Progenitor cell of endocrine pancreas (in vitro differentiated cells): Measurements from ENCODE around the gene MATR3. TPM values are rescaled to one million over a fixed set of nuclear protein-coding genes. Genes with fewer than 3 reads are reported as not detected.
"Not testable (repeated sequence)": the region's sequence is repeated elsewhere in the genome, so short reads cannot be mapped to it uniquely, and the experiment has no call there.

Experiments used
- DNase-seq: peaks from one replicate; pipeline ENCODE4 v3.0.0; 2021; ENCODE audit warnings: low spot score; ENCODE audit not compliant: unreplicated experiment
- H3K27ac Mint-ChIP-seq: 2 replicates; pipeline ENCODE4 v1.8.0; 2021; ENCODE audit warnings: mild to moderate bottlenecking, moderate library complexity, mixed read lengths
- H3K27me3 Mint-ChIP-seq: 2 replicates; pipeline ENCODE4 v1.8.0; 2021; ENCODE audit warnings: mixed read lengths
- H3K36me3 Mint-ChIP-seq: 2 replicates; pipeline ENCODE4 v1.8.0; 2022; ENCODE audit warnings: mixed read lengths; ENCODE audit not compliant: insufficient read depth
- H3K4me1 Mint-ChIP-seq: 2 replicates; pipeline ENCODE4 v1.8.0; 2021; ENCODE audit warnings: low read depth, mixed read lengths
- H3K4me3 Mint-ChIP-seq: 2 replicates; pipeline ENCODE4 v1.8.0; 2021; ENCODE audit warnings: low read depth, mild to moderate bottlenecking, moderate library complexity, mixed read lengths
- H3K9me3 Mint-ChIP-seq: 2 replicates; pipeline ENCODE4 v1.8.0; 2021; ENCODE audit warnings: low read depth, mixed read lengths
- CTCF ChIP-seq: fragments of 200-600 bp; sonication (generic); IDR thresholded peaks from one replicate; pipeline ENCODE4 v1.5.0; 2021; ENCODE audit warnings: antibody characterized with exemption, mild to moderate bottlenecking; ENCODE audit not compliant: unreplicated experiment
- total RNA-seq: library from RNA; stranded (reverse); gene quantifications from 2 replicates; pipeline ENCODE4 v1.2.1, GENCODE V29; 2021

The MATR3 gene
- total RNA-seq, 1 donor from 2014 or later = 336 TPM

- TF ChIP-seq CTCF = no peak
- no peaks in the 10 kb centered on the region for H3K27me3 Mint-ChIP-seq
- peaks cover 20% of the 10 kb centered on the region for H3K36me3 Mint-ChIP-seq
- H3K4me3 Mint-ChIP-seq = no peak overlapping the region
- H3K4me1 Mint-ChIP-seq = peaks cover 5% of the 10 kb centered on the region
- no peak overlapping the region for H3K27ac Mint-ChIP-seq
- H3K9me3 Mint-ChIP-seq = peaks cover 6% of the 10 kb centered on the region
- no peak for DNase-seq
Measured at GRCh38 chr5:139354186-139354585, 60.6 kb downstream of the MATR3 start.

GRCh38 chr5:139355900-139356299 lies 62.4 kb downstream of the MATR3 start:
- not testable (repeated sequence) for DNase-seq, H3K4me3 Mint-ChIP-seq, H3K9me3 Mint-ChIP-seq, H3K4me1 Mint-ChIP-seq, H3K27me3 Mint-ChIP-seq, H3K27ac Mint-ChIP-seq
- peaks cover 22% of the 10 kb centered on the region for H3K36me3 Mint-ChIP-seq

GRCh38 chr5:139358064-139358463 lies 64.5 kb downstream of the MATR3 start:
- Mint-ChIP-seq H3K4me3 (no peak overlapping the region), H3K27me3 (no peaks in the 10 kb centered on the region), H3K36me3 (peaks cover 22% of the 10 kb centered on the region), H3K9me3 (peaks cover 6% of the 10 kb centered on the region), H3K4me1 (peaks cover 5% of the 10 kb centered on the region), H3K27ac (no peak overlapping the region)
- TF ChIP-seq CTCF = no peak
- DNase-seq = no peak

GRCh38 chr5:139360384-139360783 lies 66.8 kb downstream of the MATR3 start:
- Mint-ChIP-seq H3K27ac (no peak overlapping the region), H3K36me3 (peaks cover 29% of the 10 kb centered on the region), H3K9me3 (no peaks in the 10 kb centered on the region), H3K4me1 (peaks cover 5% of the 10 kb centered on the region), H3K4me3 (no peak overlapping the region), H3K27me3 (no peaks in the 10 kb centered on the region)
- no peak for TF ChIP-seq CTCF
- no peak for DNase-seq

GRCh38 chr5:139361835-139362429 lies 68.4 kb downstream of the MATR3 start:
- H3K27me3 Mint-ChIP-seq = no peaks in the 10 kb centered on the region
- TF ChIP-seq CTCF = no peak
- no peaks in the 10 kb centered on the region for H3K9me3 Mint-ChIP-seq
- peaks cover 5% of the 10 kb centered on the region for H3K4me1 Mint-ChIP-seq
- peaks cover 30% of the 10 kb centered on the region for H3K36me3 Mint-ChIP-seq
- no peak overlapping the region for H3K4me3 Mint-ChIP-seq
- no peak overlapping the region for H3K27ac Mint-ChIP-seq
- DNase-seq = no peak

- H3K4me1 Mint-ChIP-seq = no peaks in the 10 kb centered on the region
- no peak for TF ChIP-seq CTCF
- H3K27me3 Mint-ChIP-seq = no peaks in the 10 kb centered on the region
- no peaks in the 10 kb centered on the region for H3K9me3 Mint-ChIP-seq
- H3K27ac Mint-ChIP-seq = no peak overlapping the region
- no peak overlapping the region for H3K4me3 Mint-ChIP-seq
- peaks cover 24% of the 10 kb centered on the region for H3K36me3 Mint-ChIP-seq
- DNase-seq = no peak
Measured at GRCh38 chr5:139363937-139364336, 70.4 kb downstream of the MATR3 start.
